Measurements from ENCODE around the gene OBSCN. TPM values are rescaled to one million over a fixed set of nuclear protein-coding genes. Genes with fewer than 3 reads are reported as not detected.

OBSCN gene
- total RNA-seq, 1 experiment from 2014 or later, result 33.3 TPM

DNA sequence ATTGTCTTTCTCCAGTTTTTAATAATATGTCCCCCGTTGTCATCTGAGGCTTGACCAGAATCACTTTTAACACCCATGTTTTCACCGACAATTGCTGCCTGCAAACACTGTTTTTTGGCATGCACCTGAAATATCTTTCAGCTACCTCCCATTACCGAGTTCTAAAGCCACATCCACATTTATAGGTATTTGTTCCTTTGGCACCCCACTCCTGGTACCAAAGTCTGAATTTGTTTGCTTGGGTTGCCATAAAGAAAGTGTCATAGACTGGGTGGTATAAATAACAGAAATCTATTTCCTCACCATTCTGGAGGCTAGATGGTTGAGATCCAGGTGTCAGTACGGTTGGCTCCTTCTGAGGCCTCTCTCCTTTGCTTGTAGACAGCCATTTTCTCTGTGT is 94.2 kb downstream of the OBSCN start:
- no peak overlapping the region for H3K4me2 ChIP-seq (ENCODE audit: insufficient read depth, insufficient read length, low read length)
- H2AFZ ChIP-seq (ENCODE audit: low read length), result no peak overlapping the region
- H3K79me1 ChIP-seq (ENCODE audit: insufficient read depth, low read depth, low read length, poor library complexity, severe bottlenecking), result no peaks in the 10 kb centered on the region
- H3K9ac ChIP-seq (ENCODE audit: extremely low read depth, insufficient read length, low read length), result no peak overlapping the region
- no peak overlapping the region for H3K14ac ChIP-seq (ENCODE audit: insufficient read depth, low read length)
- H3K27me3 Mint-ChIP-seq (ENCODE audit: low read depth), result peaks cover 19% of the 10 kb centered on the region
- peaks cover 25% of the 10 kb centered on the region for H3K9me3 ChIP-seq (ENCODE audit: control insufficient read depth, low read depth, low read length)
- H3K27ac Mint-ChIP-seq, result no peak overlapping the region
- no peak overlapping the region for H3K27ac ChIP-seq (ENCODE audit: insufficient read length, low read depth, low read length)
- no peaks in the 10 kb centered on the region for H3K4me1 ChIP-seq (ENCODE audit: insufficient read depth, low read length)
- no peaks in the 10 kb centered on the region for H3K23me2 ChIP-seq (ENCODE audit: insufficient read length, low read depth, low read length, poor library complexity, severe bottlenecking)
- H3K4me3 Mint-ChIP-seq, result no peak overlapping the region
- no peak overlapping the region for H2BK15ac ChIP-seq (ENCODE audit: low read depth, low read length)
- H2BK120ac ChIP-seq (ENCODE audit: low read depth, low read length, poor library complexity, severe bottlenecking), result no peak overlapping the region
- WGBS (ENCODE audit: extremely low coverage, insufficient read length, low lambda C conversion rate), result no CpG with 5 or more reads among the region's 4 CpGs
- DNase-seq, result no peak
- H3K4ac ChIP-seq (ENCODE audit: low read depth, low read length), result no peak overlapping the region
- H3K79me2 ChIP-seq (ENCODE audit: insufficient read depth, low read length), result no peaks in the 10 kb centered on the region
- no peak overlapping the region for H2BK5ac ChIP-seq (ENCODE audit: insufficient read length, low read length)
- no peak overlapping the region for H4K91ac ChIP-seq (ENCODE audit: insufficient read length, low read depth, low read length)
- H3K56ac ChIP-seq (ENCODE audit: insufficient read length, low read depth, low read length), result no peak overlapping the region
- no peaks in the 10 kb centered on the region for H3K27me3 ChIP-seq (ENCODE audit: insufficient read depth, low read length)
- H2BK12ac ChIP-seq (ENCODE audit: insufficient read length, low read depth, low read length), result no peak overlapping the region
- H4K5ac ChIP-seq (ENCODE audit: insufficient read length, low read depth, low read length), result no peak overlapping the region
- H3K9me3 Mint-ChIP-seq, result peaks cover 52 to 65% of the 10 kb centered on the region in 2 experiments
- H2AK5ac ChIP-seq (ENCODE audit: insufficient read length, low read length), result no peak overlapping the region
- H4K8ac ChIP-seq (replicated peaks; ENCODE audit: insufficient read length, low read depth, low read length), result no peak overlapping the region
- no peak overlapping the region for H3T11ph ChIP-seq (ENCODE audit: low read length)
- H3K36me3 Mint-ChIP-seq (ENCODE audit: insufficient read depth in 1 of 3, low read depth in 3 of 3), result peaks cover 72 to 84% (median 79%) of the 10 kb centered on the region in 3 experiments
- no peak overlapping the region for H2BK20ac ChIP-seq (ENCODE audit: low read depth, low read length, poor library complexity, severe bottlenecking)
- no peaks in the 10 kb centered on the region for H3K4me1 Mint-ChIP-seq
- H3K18ac ChIP-seq (ENCODE audit: insufficient read length, low read depth, low read length), result no peak overlapping the region
- H3K23ac ChIP-seq (ENCODE audit: insufficient read length, low read depth, low read length), result no peak overlapping the region
- H4K20me1 ChIP-seq (ENCODE audit: control insufficient read depth, insufficient read depth, insufficient read length), result no peaks in the 10 kb centered on the region
- TF ChIP-seq, protein P1, sequence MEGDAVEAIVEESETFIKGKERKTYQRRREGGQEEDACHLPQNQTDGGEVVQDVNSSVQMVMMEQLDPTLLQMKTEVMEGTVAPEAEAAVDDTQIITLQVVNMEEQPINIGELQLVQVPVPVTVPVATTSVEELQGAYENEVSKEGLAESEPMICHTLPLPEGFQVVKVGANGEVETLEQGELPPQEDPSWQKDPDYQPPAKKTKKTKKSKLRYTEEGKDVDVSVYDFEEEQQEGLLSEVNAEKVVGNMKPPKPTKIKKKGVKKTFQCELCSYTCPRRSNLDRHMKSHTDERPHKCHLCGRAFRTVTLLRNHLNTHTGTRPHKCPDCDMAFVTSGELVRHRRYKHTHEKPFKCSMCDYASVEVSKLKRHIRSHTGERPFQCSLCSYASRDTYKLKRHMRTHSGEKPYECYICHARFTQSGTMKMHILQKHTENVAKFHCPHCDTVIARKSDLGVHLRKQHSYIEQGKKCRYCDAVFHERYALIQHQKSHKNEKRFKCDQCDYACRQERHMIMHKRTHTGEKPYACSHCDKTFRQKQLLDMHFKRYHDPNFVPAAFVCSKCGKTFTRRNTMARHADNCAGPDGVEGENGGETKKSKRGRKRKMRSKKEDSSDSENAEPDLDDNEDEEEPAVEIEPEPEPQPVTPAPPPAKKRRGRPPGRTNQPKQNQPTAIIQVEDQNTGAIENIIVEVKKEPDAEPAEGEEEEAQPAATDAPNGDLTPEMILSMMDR (conservative IDR thresholded peaks at IDR 0.05), result no peak

Measured in H9 (cell line).